Choroid plexus epithelial cell (primary cell): ENCODE measurements around the gene IRF2BPL.

Source experiments
- DNase-seq: peaks from one replicate; pipeline ENCODE4 v3.0.0-alpha.2; 2010; ENCODE audit warnings: low read depth
- H3K4me3 ChIP-seq: 2 replicates; pipeline ENCODE4 v1.5.1; 2011; ENCODE audit warnings: low read depth, mild to moderate bottlenecking, control low read depth, low read length, moderate library complexity
- CTCF ChIP-seq: conservative IDR thresholded peaks from 2 replicates; pipeline ENCODE4 v1.5.1; 2011; ENCODE audit warnings: low read depth, mild to moderate bottlenecking, control low read depth, inconsistent platforms, low read length, moderate library complexity

The IRF2BPL gene

DNA sequence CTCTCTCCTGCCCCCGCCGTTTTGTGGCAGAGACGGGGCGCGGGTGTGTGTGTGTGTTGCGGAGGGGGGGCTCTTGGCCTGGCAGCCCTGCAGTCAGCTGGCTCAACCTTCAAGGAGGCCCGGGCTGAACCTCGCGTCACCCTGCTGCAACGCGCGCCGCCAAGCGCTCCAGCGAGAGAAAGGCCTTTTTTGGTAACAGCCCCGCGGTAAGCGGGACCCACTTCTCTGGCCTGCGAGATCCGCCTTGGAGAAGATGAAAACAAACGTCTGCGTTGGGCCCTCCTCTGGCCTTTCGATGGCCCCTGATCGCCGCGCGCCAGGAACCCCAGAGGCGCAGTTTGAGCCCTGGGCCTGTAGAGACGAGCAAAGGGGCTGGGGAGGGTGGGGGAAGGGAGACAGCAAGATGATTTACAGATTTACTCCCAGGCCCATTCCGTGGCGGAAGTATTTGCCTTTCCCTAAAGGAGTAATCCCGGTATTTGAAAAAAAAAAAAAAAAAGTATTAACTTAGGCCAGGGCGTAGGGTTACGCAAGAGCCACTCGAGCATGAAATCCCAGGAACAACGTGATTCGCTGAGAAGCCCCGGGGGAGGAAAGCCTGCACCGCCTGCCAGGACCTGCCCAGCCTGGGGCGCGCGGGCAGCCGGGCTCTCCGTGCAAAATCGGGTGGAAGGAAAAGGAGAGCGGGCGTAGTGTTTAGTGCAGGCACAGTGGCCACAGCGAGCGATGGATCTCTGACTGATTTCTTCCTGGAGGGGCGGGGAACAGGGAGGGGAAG is 4.5 kb upstream of the IRF2BPL start:
- peak overlapping the region; percentile 57 for H3K4me3 ChIP-seq
- DNase-seq, result peak; percentile 95
- peak; percentile 22 for TF ChIP-seq CTCF

DNA sequence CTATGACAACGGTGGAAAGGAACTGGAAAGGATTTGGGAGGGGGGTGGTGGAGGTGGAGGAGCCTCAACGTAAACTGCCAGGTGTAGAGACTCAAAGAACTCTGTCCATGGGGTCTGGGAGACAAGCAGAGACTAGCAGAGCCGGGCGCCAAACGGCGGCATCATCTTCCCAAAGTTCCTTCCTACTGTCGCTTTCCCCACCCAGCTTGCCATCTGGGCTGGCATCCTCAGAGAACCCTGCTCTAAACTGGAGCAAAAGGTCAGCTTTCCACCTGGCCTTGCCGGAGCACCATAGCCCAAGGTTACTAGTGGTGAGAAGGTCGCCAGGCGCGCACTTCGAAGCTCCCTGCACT is 4.0 kb upstream of the IRF2BPL start:
- no peak for DNase-seq
- peak overlapping the region; percentile 57 for H3K4me3 ChIP-seq
- no peak for TF ChIP-seq CTCF

DNA sequence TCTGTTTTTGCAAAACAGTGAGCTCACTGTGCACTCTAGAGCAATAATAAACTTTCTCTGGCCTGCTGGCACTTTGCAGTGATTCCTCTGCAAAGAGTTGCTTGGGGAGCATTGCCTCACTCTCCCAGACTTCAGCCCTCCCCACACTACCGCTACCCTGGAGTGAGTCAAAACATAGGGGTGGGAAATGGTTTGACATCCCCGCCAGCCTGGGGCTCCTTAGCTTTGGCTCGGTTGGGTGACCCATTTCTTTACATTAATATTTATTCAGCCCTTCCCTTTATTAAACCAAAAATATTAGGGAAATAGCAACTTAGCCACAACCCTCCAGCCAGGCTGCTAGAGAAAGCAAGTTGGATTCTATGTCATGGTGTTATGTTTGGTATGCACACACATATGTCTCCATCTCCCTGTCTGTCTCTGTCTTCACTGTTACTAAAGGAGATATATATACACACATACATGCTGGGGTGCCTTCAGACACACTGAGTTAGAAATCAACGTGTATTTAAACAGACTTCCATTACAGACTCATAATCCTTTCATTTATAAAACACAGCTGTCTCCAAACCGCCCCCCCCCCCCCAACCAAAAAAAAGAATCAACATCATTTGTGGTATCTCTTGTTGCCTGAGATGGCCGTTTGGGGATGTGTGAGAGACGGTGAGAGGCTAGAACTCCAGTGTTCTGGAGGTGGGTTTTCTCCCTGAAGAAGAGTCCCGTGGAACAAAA is 3.4 kb upstream of the IRF2BPL start:
- no peak overlapping the region for H3K4me3 ChIP-seq
- peak; percentile 89 for DNase-seq
- TF ChIP-seq CTCF, result no peak

DNA sequence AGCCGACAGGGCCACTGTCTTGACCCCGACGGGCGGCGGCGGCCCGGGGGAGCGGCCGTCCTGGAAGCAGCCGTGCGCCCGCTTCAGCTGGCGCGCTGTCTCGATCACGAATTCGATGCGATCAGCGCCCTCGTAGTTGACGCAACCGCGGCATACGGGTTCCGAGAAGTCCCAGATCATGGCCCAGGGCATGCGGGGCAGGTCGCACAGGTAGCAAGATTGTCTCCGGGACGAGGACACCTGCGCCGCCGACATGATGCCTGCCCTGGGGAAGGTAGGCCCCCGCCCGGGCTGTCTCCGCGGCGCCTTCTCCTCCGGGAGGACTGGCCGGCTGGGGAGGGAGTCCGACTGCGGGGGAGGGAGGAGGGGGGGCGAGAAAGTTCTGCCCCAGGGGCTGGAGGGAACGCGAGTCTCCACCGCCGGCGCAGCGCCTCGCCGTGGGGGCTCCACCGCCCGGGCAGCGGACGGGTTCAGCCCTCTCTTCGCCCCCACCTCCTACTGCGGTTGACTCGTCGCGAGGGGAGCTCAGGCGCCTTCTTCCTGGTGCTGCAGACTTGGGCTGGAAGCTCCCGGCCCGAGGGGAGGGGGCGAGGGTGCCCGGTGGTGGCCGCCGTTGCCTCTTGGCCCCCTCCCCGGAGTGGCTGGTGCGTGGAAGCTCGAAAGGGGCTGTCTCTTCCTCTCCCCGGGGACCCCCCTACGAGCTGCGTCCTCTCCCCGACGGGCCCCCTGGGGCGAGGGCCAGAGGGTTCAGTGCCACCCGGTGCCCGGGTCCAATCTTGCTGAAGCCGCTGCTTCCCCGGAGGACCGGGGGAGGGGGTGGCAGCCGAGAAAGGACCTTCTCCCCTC is 747 bp downstream of the IRF2BPL start:
- peak overlapping the region; percentile 83 for H3K4me3 ChIP-seq
- DNase-seq, result peak; percentile 83
- TF ChIP-seq CTCF, result peak; percentile 12

DNA sequence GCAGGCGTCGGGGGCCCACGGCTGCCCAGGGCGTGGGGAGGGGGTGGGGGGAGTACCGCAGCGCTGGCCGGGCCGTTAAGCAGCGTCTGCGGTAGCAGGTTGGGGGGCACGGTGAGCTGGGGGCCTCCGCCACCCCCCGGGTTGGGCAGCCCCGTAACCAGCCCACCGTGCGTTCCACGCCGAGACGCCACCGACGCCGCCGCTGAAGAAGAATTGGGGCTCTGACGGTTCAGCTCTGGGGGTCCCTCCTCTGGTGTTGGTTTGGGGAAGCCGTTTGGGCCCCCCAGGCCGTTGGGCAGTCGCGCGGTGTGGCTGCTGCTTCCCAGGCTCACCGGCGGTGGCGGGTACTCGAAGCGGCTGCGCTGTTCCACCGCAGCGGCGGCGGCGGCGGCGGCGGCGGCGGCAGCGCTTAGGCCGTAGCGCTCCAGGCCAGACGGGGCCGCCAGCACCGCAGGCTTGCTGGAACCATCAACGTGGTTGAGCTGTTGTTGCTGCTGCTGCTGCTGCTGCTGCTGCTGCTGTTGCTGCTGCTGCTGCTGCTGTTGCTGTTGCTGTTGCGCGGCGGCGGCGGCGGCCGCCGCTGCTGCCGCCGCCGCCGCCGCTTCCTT is 1.5 kb downstream of the IRF2BPL start:
- H3K4me3 ChIP-seq, result peak overlapping the region; percentile 83
- no peak for TF ChIP-seq CTCF
- DNase-seq, result peak; percentile 84

GRCh38 chr14:77026166-77026929 is 2.2 kb downstream of the IRF2BPL start:
- peak overlapping the region; percentile 83 for H3K4me3 ChIP-seq
- DNase-seq, result peak; percentile 68
- TF ChIP-seq CTCF, result no peak
